ENCODE measurements around the gene IGSF5.

DNA sequence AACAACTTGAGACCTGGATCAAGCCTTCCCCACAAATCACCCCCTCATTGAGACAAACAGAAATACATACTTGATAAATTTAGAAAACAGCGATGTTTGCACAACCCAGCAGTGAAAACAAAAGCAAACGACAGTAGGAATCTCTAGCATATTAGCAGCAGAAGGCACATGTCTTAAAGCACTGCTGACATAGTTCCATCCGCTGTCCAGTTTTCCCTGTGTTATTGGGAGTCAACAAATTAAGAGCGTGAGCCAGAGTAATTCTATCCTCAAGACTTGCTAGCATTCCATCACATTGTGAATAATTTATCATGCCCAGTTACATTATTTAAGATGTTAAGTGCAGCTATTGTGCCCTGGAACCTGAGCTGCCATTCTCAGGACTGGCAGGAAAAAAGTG is 55.3 kb downstream of the IGSF5 start:
- TF ChIP-seq CTCF (IDR thresholded peaks at IDR 0.05 in 4 of 5, conservative IDR thresholded peaks at IDR 0.05 in 1 of 5) (no peak), POLR2A (IDR thresholded peaks at IDR 0.05) (no peak)
